Naive thymus-derived CD8-positive, alpha-beta T cell (primary cell): ENCODE measurements around the gene LPAR2. TPM values are rescaled to one million over a fixed set of nuclear protein-coding genes. Genes with fewer than 3 reads are reported as not detected.

Source experiments
- ATAC-seq, 2 donors: fragments of 150-1000 bp; cut with Tn5 transposase in 1 of 2; sonication (Bioruptor Pico), chemical (Tn5 transposase) in 1 of 2; 1 replicate in 1 of 2; 2 replicates in 1 of 2; pipeline ENCODE4 v1.10.0; 2021; ENCODE audit warnings: mild to moderate bottlenecking in 2 of 2, moderate library complexity in 2 of 2
- POLR2A ChIA-PET: fragments of 350-600 bp; sonication (Branson Sonifier 250); formaldehyde crosslinking; loops from one replicate; lab custom pipeline; 2021; ENCODE audit warnings: antibody characterized with exemption; lab: Charles Lee
- DNase-seq, 10 donors: peaks; one replicate each; pipeline versions ENCODE4 v3.0.0 to v3.0.0-alpha.2; 2020 to 2022
- H3K27ac Mint-ChIP-seq, 10 donors: one replicate each; pipeline ENCODE4 v1.8.0; 2020 to 2022; ENCODE audit warnings: mild to moderate bottlenecking in 10 of 10, mixed read lengths in 10 of 10, moderate library complexity in 4 of 10, inconsistent platforms in 1 of 10
- H3K27me3 Mint-ChIP-seq, 5 donors: one replicate each; pipeline ENCODE4 v1.8.0; 2021 to 2022; ENCODE audit warnings: mixed read lengths in 5 of 5
- H3K36me3 Mint-ChIP-seq, 3 donors: one replicate each; pipeline ENCODE4 v1.8.0; 2020 to 2022; ENCODE audit warnings: mixed read lengths in 3 of 3, mild to moderate bottlenecking in 2 of 3, inconsistent platforms in 1 of 3
- H3K4me1 Mint-ChIP-seq, 4 donors: one replicate each; pipeline ENCODE4 v1.8.0; 2021 to 2022; ENCODE audit warnings: mixed read lengths in 4 of 4
- H3K4me3 Mint-ChIP-seq, 10 donors: one replicate each; pipeline ENCODE4 v1.8.0; 2020 to 2022; ENCODE audit warnings: mild to moderate bottlenecking in 10 of 10, mixed read lengths in 10 of 10, moderate library complexity in 6 of 10, inconsistent platforms in 1 of 10
- H3K9me3 Mint-ChIP-seq, 9 donors: one replicate each; pipeline ENCODE4 v1.8.0; 2020 to 2022; ENCODE audit warnings: mixed read lengths in 9 of 9, mild to moderate bottlenecking in 3 of 9, inconsistent platforms in 1 of 9, moderate library complexity in 1 of 9
- polyA plus RNA-seq, 3 donors: library from polyadenylated mRNA; unstranded; fragments of 300-500 nt; fragmentation: Illumina TruSeq; gene quantifications; one replicate each; pipeline ENCODE4 v1.2.3, GENCODE V29; 2021
- total RNA-seq, 8 experiments: library from RNA in 2 of 8; stranded (reverse) in 2 of 8; gene quantifications; one replicate each; pipeline ENCODE4 v1.2.3 and lab custom pipeline; 2021 to 2026

The LPAR2 gene
- total and polyA plus RNA-seq, 5 experiments from 2014 or later, result 12.9 to 93.1 (median 38.0) TPM

- peaks cover 15 to 49% (median 29%) of the 10 kb centered on the region in 4 donors for H3K4me1 Mint-ChIP-seq
- no peak overlapping the region for H3K4me3 Mint-ChIP-seq
- H3K9me3 Mint-ChIP-seq, result no peaks in the 10 kb centered on the region
- ATAC-seq (peak in 1 of 2 donors; percentile 36), DNase-seq (no peak)
- H3K27ac Mint-ChIP-seq, result no peak overlapping the region
- peaks cover 5 to 75% (median 22%) of the 10 kb centered on the region in 3 donors for H3K36me3 Mint-ChIP-seq
- H3K27me3 Mint-ChIP-seq, result no peaks in the 10 kb centered on the region
- POLR2A ChIA-PET, result interaction anchor here (0.7 kb wide), 1 partner anchor 292 kb away, joined by 3 read pairs; no protein-coding TSS in a partner anchor
Measured at GRCh38 chr19:19637523-19638251, 9.7 kb upstream of the LPAR2 start.

- Mint-ChIP-seq H3K27ac (no peak overlapping the region), H3K4me1 (peaks cover 12 to 43% (median 26%) of the 10 kb centered on the region in 4 donors), H3K36me3 (peaks cover 0 to 81% (median 24%) of the 10 kb centered on the region in 3 donors), H3K9me3 (no peaks in the 10 kb centered on the region), H3K4me3 (no peak overlapping the region), H3K27me3 (no peaks in the 10 kb centered on the region)
- ATAC-seq (no peak), DNase-seq (no peak)
- POLR2A ChIA-PET, result no interaction called here
Measured at GRCh38 chr19:19637186-19637522, 9.1 kb upstream of the LPAR2 start.

GRCh38 chr19:19636573-19637185 lies 8.7 kb upstream of the LPAR2 start:
- ATAC-seq (no peak), DNase-seq (no peak)
- Mint-ChIP-seq H3K9me3 (no peaks in the 10 kb centered on the region), H3K36me3 (peaks cover 0 to 82% (median 24%) of the 10 kb centered on the region in 3 donors), H3K27me3 (no peaks in the 10 kb centered on the region), H3K4me3 (no peak overlapping the region), H3K27ac (peak overlapping the region in 2 of 10 donors; percentile 48 to 84), H3K4me1 (peaks cover 9 to 38% (median 21%) of the 10 kb centered on the region in 4 donors)
- POLR2A ChIA-PET, result interaction anchor here (0.6 kb wide), 1 partner anchor 28 kb away, joined by 3 read pairs; no protein-coding TSS in a partner anchor

- no peak overlapping the region for H3K4me3 Mint-ChIP-seq
- H3K4me1 Mint-ChIP-seq, result peaks cover 9 to 38% (median 19%) of the 10 kb centered on the region in 4 donors
- POLR2A ChIA-PET, result interaction anchor here (0.7 to 3.5 kb wide), 5 partner anchors 8 to 823 kb away, joined by 3 to 15 read pairs (median 4); partner anchors contain the start of genes ZNF101 and ZNF14
- H3K27ac Mint-ChIP-seq, result peak overlapping the region in 2 of 10 donors; percentile 31 to 83
- DNase-seq (no peak), ATAC-seq (no peak)
- H3K27me3 Mint-ChIP-seq, result no peaks in the 10 kb centered on the region
- no peaks in the 10 kb centered on the region for H3K9me3 Mint-ChIP-seq
- peaks cover 0 to 86% (median 24%) of the 10 kb centered on the region in 3 donors for H3K36me3 Mint-ChIP-seq
Measured at GRCh38 chr19:19635313-19635702, 7.3 kb upstream of the LPAR2 start.

GRCh38 chr19:19634516-19635312 lies 6.7 kb upstream of the LPAR2 start:
- Mint-ChIP-seq H3K36me3 (peaks cover 0 to 83% (median 24%) of the 10 kb centered on the region in 3 donors), H3K4me3 (peak overlapping the region in 2 of 10 donors; percentile 34 to 36)
- DNase-seq, result peak in 1 of 10 donors; percentile 52

GRCh38 chr19:19633711-19634515 lies 5.9 kb upstream of the LPAR2 start:
- no peak for ATAC-seq
- peaks cover 0 to 77% (median 25%) of the 10 kb centered on the region in 3 donors for H3K36me3 Mint-ChIP-seq
- peak in 1 of 10 donors; percentile 57 for DNase-seq
- peak overlapping the region in 8 of 10 donors; percentile 2 to 86 (median 60) for H3K27ac Mint-ChIP-seq
- POLR2A ChIA-PET, result interaction anchor here (0.6 to 3.5 kb wide), 6 partner anchors 24 to 246 kb away, joined by 3 to 15 read pairs (median 4); partner anchors contain the start of gene ZNF101
- no peaks in the 10 kb centered on the region for H3K9me3 Mint-ChIP-seq
- no peaks in the 10 kb centered on the region for H3K27me3 Mint-ChIP-seq
- peaks cover 6 to 34% (median 17%) of the 10 kb centered on the region in 4 donors for H3K4me1 Mint-ChIP-seq
- H3K4me3 Mint-ChIP-seq, result peak overlapping the region in 2 of 10 donors; percentile 42 to 46

More at GRCh38 chr19:19634516-19635312, 6.7 kb upstream of the LPAR2 start:
- ATAC-seq, result no peak
- POLR2A ChIA-PET, result interaction anchor here (1.0 to 3.5 kb wide), 4 partner anchors 14 to 98 kb away, joined by 3 to 15 read pairs (median 4); partner anchors contain the start of genes ZNF101 and ZNF14
- H3K9me3 Mint-ChIP-seq, result no peaks in the 10 kb centered on the region
- H3K4me1 Mint-ChIP-seq, result peaks cover 6 to 32% (median 16%) of the 10 kb centered on the region in 4 donors
- H3K27me3 Mint-ChIP-seq, result no peaks in the 10 kb centered on the region
- H3K27ac Mint-ChIP-seq, result peak overlapping the region in 9 of 10 donors; percentile 8 to 83 (median 68)

- POLR2A ChIA-PET, result interaction anchor here (0.5 to 3.5 kb wide), 3 partner anchors 34 to 1087 kb away, joined by 3 to 15 read pairs (median 7); partner anchors contain the start of gene ZNF101
- Mint-ChIP-seq H3K4me3 (no peak overlapping the region), H3K36me3 (peaks cover 0 to 71% (median 27%) of the 10 kb centered on the region in 3 donors), H3K4me1 (peaks cover 8 to 38% (median 19%) of the 10 kb centered on the region in 4 donors), H3K27ac (peak overlapping the region in 6 of 10 donors; percentile 30 to 83 (median 66)), H3K9me3 (no peaks in the 10 kb centered on the region), H3K27me3 (no peaks in the 10 kb centered on the region)
- peak in 1 of 10 donors; percentile 48 for DNase-seq
- ATAC-seq, result no peak
Measured at GRCh38 chr19:19632661-19633060, 4.6 kb upstream of the LPAR2 start.

- peak in 1 of 10 donors; percentile 41 for DNase-seq
- peaks cover 17 to 52% (median 31%) of the 10 kb centered on the region in 4 donors for H3K4me1 Mint-ChIP-seq
- peak overlapping the region in 4 of 10 donors; percentile 3 to 81 (median 38) for H3K27ac Mint-ChIP-seq
- ATAC-seq, result no peak
- H3K27me3 Mint-ChIP-seq, result no peaks in the 10 kb centered on the region
- peaks cover 0 to 61% (median 27%) of the 10 kb centered on the region in 3 donors for H3K36me3 Mint-ChIP-seq
- no peaks in the 10 kb centered on the region for H3K9me3 Mint-ChIP-seq
- H3K4me3 Mint-ChIP-seq, result peak overlapping the region in 1 of 10 donors; percentile 70
- POLR2A ChIA-PET, result interaction anchor here (0.7 to 1.1 kb wide), 4 partner anchors 13 to 328 kb away, joined by 3 to 4 read pairs (median 4); no protein-coding TSS in a partner anchor
Measured at GRCh38 chr19:19631346-19631745, 3.3 kb upstream of the LPAR2 start.

- H3K27ac Mint-ChIP-seq, result peak overlapping the region in 7 of 10 donors; percentile 6 to 81 (median 56)
- no peaks in the 10 kb centered on the region for H3K27me3 Mint-ChIP-seq
- no peak for ATAC-seq
- DNase-seq, result peak in 1 of 10 donors; percentile 38
- POLR2A ChIA-PET, result interaction anchor here (1.1 to 3.8 kb wide), 2 partner anchors 28 to 33 kb away, joined by 4 to 20 read pairs; partner anchors contain the start of gene ATP13A1
- H3K9me3 Mint-ChIP-seq, result no peaks in the 10 kb centered on the region
- peaks cover 0 to 57% (median 23%) of the 10 kb centered on the region in 3 donors for H3K36me3 Mint-ChIP-seq
- peaks cover 22 to 52% (median 35%) of the 10 kb centered on the region in 4 donors for H3K4me1 Mint-ChIP-seq
- peak overlapping the region in 3 of 10 donors; percentile 6 to 75 (median 18) for H3K4me3 Mint-ChIP-seq
Measured at GRCh38 chr19:19630426-19630825, 2.4 kb upstream of the LPAR2 start.

- Mint-ChIP-seq H3K27me3 (no peaks in the 10 kb centered on the region), H3K4me3 (peak overlapping the region in 3 of 10 donors; percentile 45 to 85 (median 75)), H3K9me3 (no peaks in the 10 kb centered on the region), H3K36me3 (peaks cover 0 to 53% (median 22%) of the 10 kb centered on the region in 3 donors), H3K27ac (peak overlapping the region in 6 of 10 donors; percentile 17 to 81 (median 64)), H3K4me1 (peaks cover 22 to 48% (median 34%) of the 10 kb centered on the region in 4 donors)
- DNase-seq (peak in 1 of 10 donors; percentile 54), ATAC-seq (no peak)
- POLR2A ChIA-PET, result interaction anchor here (3.8 to 4.2 kb wide), 2 partner anchors 33 to 38 kb away, joined by 20 to 47 read pairs; partner anchors contain the start of genes ATP13A1 and ZNF101
Measured at GRCh38 chr19:19630062-19630414, 2.0 kb upstream of the LPAR2 start.
